GM18951 (cell line): ENCODE measurements around the gene GDI2.
"Not testable (repeated sequence)": the region's sequence is repeated elsewhere in the genome, so short reads cannot be mapped to it uniquely, and the experiment has no call there.

ENCODE experiments used
- POLR2A ChIP-seq: IDR thresholded peaks from 4 replicates; pipeline ENCODE4 v1.6.1; 2011; ENCODE audit warnings: mild to moderate bottlenecking; ENCODE audit not compliant: insufficient read length, insufficient read depth; ENCODE audit errors: extremely low read depth
- in situ Hi-C: fragments of 300-500 bp; cut with MboI; formaldehyde crosslinking; loops from one replicate; pipeline ENCODE4 v1.12.0; 2022; ENCODE audit warnings: low sequenced_read_pairs, mixed read lengths, inconsistent platforms; ENCODE audit not compliant: unreplicated experiment

Gene GDI2

GRCh38 chr10:5813341-5814109 lies at the start of gene GDI2:
GDI2 (minus strand) TSS chr10:5813434; CDS start chr10:5813258, 176 bp downstream.
- peak; percentile 94 for TF ChIP-seq POLR2A
- in situ Hi-C loops, result no loop called here

GRCh38 chr10:5862360-5862961 lies 49.2 kb upstream of the GDI2 start:
- TF ChIP-seq POLR2A, result no peak
- in situ Hi-C loops, result no loop called here

GRCh38 chr10:5860066-5860465 lies 46.8 kb upstream of the GDI2 start:
- in situ Hi-C loops, result no loop called here
- TF ChIP-seq POLR2A, result no peak

GRCh38 chr10:5858811-5859210 lies 45.6 kb upstream of the GDI2 start:
- in situ Hi-C loops, result no loop called here

GRCh38 chr10:5856701-5857004 lies 43.4 kb upstream of the GDI2 start:
- in situ Hi-C loops, result no loop called here
- no peak for TF ChIP-seq POLR2A

More at GRCh38 chr10:5858811-5859210, 45.6 kb upstream of the GDI2 start:
- no peak for TF ChIP-seq POLR2A

- in situ Hi-C loops, result no loop called here
- no peak for TF ChIP-seq POLR2A
Measured at GRCh38 chr10:5855979-5856700, 42.9 kb upstream of the GDI2 start.

GRCh38 chr10:5854131-5854475 lies 40.9 kb upstream of the GDI2 start:
- in situ Hi-C loops, result no loop called here
- no peak for TF ChIP-seq POLR2A

GRCh38 chr10:5846667-5847066 lies 33.4 kb upstream of the GDI2 start:
- in situ Hi-C loops, result not testable (repeated sequence)

GRCh38 chr10:5844345-5845055 lies 31.3 kb upstream of the GDI2 start:
- TF ChIP-seq POLR2A, result no peak
- in situ Hi-C loops, result no loop called here

- in situ Hi-C loops, result no loop called here
- TF ChIP-seq POLR2A, result no peak
Measured at GRCh38 chr10:5843686-5844344, 30.6 kb upstream of the GDI2 start.

- in situ Hi-C loops, result no loop called here
- no peak for TF ChIP-seq POLR2A
Measured at GRCh38 chr10:5841965-5842364, 28.7 kb upstream of the GDI2 start.

GRCh38 chr10:5840314-5841307 lies 27.4 kb upstream of the GDI2 start:
- in situ Hi-C loops, result no loop called here
- TF ChIP-seq POLR2A, result peak; percentile 66

- in situ Hi-C loops, result not testable (repeated sequence)
Measured at GRCh38 chr10:5836181-5836580, 22.9 kb upstream of the GDI2 start.
